Measurements from ENCODE around the gene GLYR1. TPM values are rescaled to one million over a fixed set of nuclear protein-coding genes. Genes with fewer than 3 reads are reported as not detected.

The GLYR1 gene
- total RNA-seq, 1 experiment from 2014 or later: 111 TPM

DNA sequence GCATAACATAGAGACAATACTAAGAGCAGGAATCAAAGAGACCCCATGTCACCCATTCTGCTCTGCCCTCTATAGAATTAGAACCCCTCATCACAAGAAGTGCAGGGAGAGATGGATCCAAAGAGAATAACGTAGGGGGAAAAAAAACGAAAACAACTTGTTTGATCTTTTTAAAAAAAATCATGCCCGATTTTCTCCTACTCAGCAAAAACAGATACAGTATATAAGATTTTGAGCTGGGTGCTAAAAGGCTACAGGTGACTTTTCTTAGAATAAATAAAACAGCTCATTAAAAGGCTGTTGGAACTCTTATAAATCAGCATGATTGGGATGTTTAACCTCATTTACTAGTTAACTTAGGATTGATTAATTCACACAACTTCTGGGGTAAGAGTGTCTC lies 17.6 kb upstream of the GLYR1 start:
- intact Hi-C loops (cut with micrococcal nuclease; ENCODE audit: unreplicated experiment) (no loop called here), in situ Hi-C loops (cut with HindIII; ENCODE audit: low pct_unique_long_range_greater_than_20kb, low sequenced_read_pairs) (loop anchor here (10.0 kb wide), 1 partner anchor 50 kb away; no protein-coding TSS in a partner anchor)
- Histone ChIP-seq H3K27ac (ENCODE audit: low read length) (no peak overlapping the region), H3K4me3 (ENCODE audit: low read depth in 2 of 2, low read length in 2 of 2) (no peak overlapping the region), H3K36me3 (ENCODE audit: control insufficient read depth, insufficient read depth, low read length) (peaks cover 13% of the 10 kb centered on the region; the same call in 1 of the 2 replicates), H3K4me1 (ENCODE audit: control insufficient read depth, insufficient read depth, low read length) (no peaks in the 10 kb centered on the region; the same call in 1 of the 2 replicates), H3K27me3 (ENCODE audit: control insufficient read depth, insufficient read depth, low read length) (no peaks in the 10 kb centered on the region), H3K9me3 (ENCODE audit: control insufficient read depth, insufficient read depth, low read depth, low read length) (no peaks in the 10 kb centered on the region)
- TF ChIP-seq SIN3A (IDR thresholded peaks at IDR 0.05; ENCODE audit: borderline replicate concordance, insufficient read depth, low read depth, low read length) (no peak), POLR2AphosphoS5 (IDR thresholded peaks at IDR 0.05; ENCODE audit: low read depth, low read length) (no peak)
- ATAC-seq: no peak
- POLR2A ChIA-PET: no interaction called here
- CTCF ChIA-PET: no interaction called here
- BruUV-seq (replicated peaks): no TSS peak
- no peak for DNase-seq (ENCODE audit: low read depth, low spot score)

DNA sequence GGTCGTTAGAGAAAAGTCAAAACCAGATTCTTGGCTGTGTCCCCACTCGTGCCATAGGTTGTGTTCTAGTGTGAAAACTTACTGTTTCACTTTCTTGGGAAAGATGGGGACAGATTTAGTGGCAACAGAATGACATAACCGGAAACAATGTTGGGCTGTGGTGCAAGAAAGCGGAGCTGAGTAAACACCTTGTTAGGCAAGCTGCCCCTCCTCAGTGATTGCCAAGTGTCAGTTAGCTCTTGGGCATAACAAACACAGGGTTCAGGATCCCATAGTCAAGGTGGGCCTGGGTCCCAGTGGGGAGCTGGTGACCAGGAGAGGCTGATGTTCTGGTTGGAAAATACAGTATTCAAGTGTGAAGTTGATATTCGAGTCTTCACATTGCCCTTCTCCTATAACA lies 15.6 kb upstream of the GLYR1 start:
- POLR2A ChIA-PET: no interaction called here
- CTCF ChIA-PET: no interaction called here
- no peak overlapping the region for H3K4me3 ChIP-seq (ENCODE audit: low read depth in 2 of 2, low read length in 2 of 2)
- no peak for DNase-seq (ENCODE audit: low read depth, low spot score)
- TF ChIP-seq, protein P1, sequence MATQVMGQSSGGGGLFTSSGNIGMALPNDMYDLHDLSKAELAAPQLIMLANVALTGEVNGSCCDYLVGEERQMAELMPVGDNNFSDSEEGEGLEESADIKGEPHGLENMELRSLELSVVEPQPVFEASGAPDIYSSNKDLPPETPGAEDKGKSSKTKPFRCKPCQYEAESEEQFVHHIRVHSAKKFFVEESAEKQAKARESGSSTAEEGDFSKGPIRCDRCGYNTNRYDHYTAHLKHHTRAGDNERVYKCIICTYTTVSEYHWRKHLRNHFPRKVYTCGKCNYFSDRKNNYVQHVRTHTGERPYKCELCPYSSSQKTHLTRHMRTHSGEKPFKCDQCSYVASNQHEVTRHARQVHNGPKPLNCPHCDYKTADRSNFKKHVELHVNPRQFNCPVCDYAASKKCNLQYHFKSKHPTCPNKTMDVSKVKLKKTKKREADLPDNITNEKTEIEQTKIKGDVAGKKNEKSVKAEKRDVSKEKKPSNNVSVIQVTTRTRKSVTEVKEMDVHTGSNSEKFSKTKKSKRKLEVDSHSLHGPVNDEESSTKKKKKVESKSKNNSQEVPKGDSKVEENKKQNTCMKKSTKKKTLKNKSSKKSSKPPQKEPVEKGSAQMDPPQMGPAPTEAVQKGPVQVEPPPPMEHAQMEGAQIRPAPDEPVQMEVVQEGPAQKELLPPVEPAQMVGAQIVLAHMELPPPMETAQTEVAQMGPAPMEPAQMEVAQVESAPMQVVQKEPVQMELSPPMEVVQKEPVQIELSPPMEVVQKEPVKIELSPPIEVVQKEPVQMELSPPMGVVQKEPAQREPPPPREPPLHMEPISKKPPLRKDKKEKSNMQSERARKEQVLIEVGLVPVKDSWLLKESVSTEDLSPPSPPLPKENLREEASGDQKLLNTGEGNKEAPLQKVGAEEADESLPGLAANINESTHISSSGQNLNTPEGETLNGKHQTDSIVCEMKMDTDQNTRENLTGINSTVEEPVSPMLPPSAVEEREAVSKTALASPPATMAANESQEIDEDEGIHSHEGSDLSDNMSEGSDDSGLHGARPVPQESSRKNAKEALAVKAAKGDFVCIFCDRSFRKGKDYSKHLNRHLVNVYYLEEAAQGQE (IDR thresholded peaks at IDR 0.05; ENCODE audit: insufficient read depth in 1 of 2, low read depth in 2 of 2, low read length in 1 of 2): no peak
- TF ChIP-seq, protein P2, sequence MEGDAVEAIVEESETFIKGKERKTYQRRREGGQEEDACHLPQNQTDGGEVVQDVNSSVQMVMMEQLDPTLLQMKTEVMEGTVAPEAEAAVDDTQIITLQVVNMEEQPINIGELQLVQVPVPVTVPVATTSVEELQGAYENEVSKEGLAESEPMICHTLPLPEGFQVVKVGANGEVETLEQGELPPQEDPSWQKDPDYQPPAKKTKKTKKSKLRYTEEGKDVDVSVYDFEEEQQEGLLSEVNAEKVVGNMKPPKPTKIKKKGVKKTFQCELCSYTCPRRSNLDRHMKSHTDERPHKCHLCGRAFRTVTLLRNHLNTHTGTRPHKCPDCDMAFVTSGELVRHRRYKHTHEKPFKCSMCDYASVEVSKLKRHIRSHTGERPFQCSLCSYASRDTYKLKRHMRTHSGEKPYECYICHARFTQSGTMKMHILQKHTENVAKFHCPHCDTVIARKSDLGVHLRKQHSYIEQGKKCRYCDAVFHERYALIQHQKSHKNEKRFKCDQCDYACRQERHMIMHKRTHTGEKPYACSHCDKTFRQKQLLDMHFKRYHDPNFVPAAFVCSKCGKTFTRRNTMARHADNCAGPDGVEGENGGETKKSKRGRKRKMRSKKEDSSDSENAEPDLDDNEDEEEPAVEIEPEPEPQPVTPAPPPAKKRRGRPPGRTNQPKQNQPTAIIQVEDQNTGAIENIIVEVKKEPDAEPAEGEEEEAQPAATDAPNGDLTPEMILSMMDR (IDR thresholded peaks at IDR 0.05): no peak
- no peak for TF ChIP-seq TCF7L2 (IDR thresholded peaks at IDR 0.05; ENCODE audit: low read depth, low read length)
- TF ChIP-seq POLR2AphosphoS5 (IDR thresholded peaks at IDR 0.05; ENCODE audit: low read depth, low read length): no peak
- no peak for TF ChIP-seq SIN3A (IDR thresholded peaks at IDR 0.05; ENCODE audit: borderline replicate concordance, insufficient read depth, low read depth, low read length)
- no TSS peak for BruUV-seq (replicated peaks)
- no peaks in the 10 kb centered on the region; the same call in 1 of the 2 replicates for H3K4me1 ChIP-seq (ENCODE audit: control insufficient read depth, insufficient read depth, low read length)
- ATAC-seq: no peak
- H3K27me3 ChIP-seq (ENCODE audit: control insufficient read depth, insufficient read depth, low read length): no peaks in the 10 kb centered on the region
- H3K9me3 ChIP-seq (ENCODE audit: control insufficient read depth, insufficient read depth, low read depth, low read length): no peaks in the 10 kb centered on the region
- in situ Hi-C loops (cut with HindIII; ENCODE audit: low pct_unique_long_range_greater_than_20kb, low sequenced_read_pairs) (loop anchor here (10.0 kb wide), 1 partner anchor 48 kb away; no protein-coding TSS in a partner anchor), intact Hi-C loops (cut with micrococcal nuclease; ENCODE audit: unreplicated experiment) (no loop called here)
- peaks cover 26% of the 10 kb centered on the region; the same call in 1 of the 2 replicates for H3K36me3 ChIP-seq (ENCODE audit: control insufficient read depth, insufficient read depth, low read length)
- H3K27ac ChIP-seq (ENCODE audit: low read length): no peak overlapping the region; the same call in 1 of the 2 replicates

DNA sequence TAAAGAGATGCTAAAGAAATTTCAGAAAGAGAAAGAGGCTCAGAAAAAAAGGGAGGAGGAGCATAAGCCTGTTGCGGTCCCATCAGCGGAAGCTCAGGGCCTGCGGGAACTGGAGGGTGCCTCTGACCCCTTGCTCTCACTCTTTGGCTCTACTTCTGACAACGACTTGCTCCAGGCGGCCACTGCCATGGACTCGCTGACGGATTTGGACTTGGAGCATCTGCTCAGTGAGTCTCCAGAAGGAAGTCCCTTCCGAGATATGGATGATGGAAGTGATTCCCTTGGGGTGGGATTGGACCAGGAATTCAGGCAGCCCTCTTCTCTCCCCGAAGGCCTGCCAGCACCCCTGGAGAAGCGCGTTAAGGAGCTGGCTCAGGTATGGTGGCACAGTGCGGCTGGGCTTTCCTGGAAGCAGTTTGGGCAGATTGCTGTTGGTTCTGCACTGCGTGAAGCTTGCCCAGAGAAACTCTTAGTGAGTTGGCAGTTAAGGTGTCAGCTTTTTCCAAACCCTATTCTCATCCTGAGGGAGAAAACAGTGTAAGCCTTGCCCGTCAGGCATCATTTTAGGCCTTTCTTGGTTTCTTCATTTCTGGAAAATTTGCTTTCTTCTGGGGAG lies 13.7 kb upstream of the GLYR1 start:
- in situ Hi-C loops (cut with HindIII; ENCODE audit: low pct_unique_long_range_greater_than_20kb, low sequenced_read_pairs): loop anchor here (10.0 kb wide), 1 partner anchor 46 kb away; no protein-coding TSS in a partner anchor
- CTCF ChIA-PET: no interaction called here

More for the DNA sequence above, 13.7 kb upstream of the GLYR1 start:
- BruUV-seq (replicated peaks): no TSS peak
- Histone ChIP-seq H3K36me3 (ENCODE audit: control insufficient read depth, insufficient read depth, low read length) (peaks cover 38% of the 10 kb centered on the region), H3K27ac (ENCODE audit: low read length) (no peak overlapping the region), H3K9me3 (ENCODE audit: control insufficient read depth, insufficient read depth, low read depth, low read length) (no peaks in the 10 kb centered on the region), H3K27me3 (ENCODE audit: control insufficient read depth, insufficient read depth, low read length) (no peaks in the 10 kb centered on the region), H3K4me3 (ENCODE audit: low read depth in 2 of 2, low read length in 2 of 2) (no peak overlapping the region), H3K4me1 (ENCODE audit: control insufficient read depth, insufficient read depth, low read length) (no peaks in the 10 kb centered on the region; the same call in 1 of the 2 replicates)
- no peak for DNase-seq (ENCODE audit: low read depth, low spot score)
- no peak for TF ChIP-seq POLR2AphosphoS5 (IDR thresholded peaks at IDR 0.05; ENCODE audit: low read depth, low read length)
- TF ChIP-seq, protein P1 (IDR thresholded peaks at IDR 0.05; ENCODE audit: insufficient read depth in 1 of 2, low read depth in 2 of 2, low read length in 1 of 2): no peak
- no peak for TF ChIP-seq TCF7L2 (IDR thresholded peaks at IDR 0.05; ENCODE audit: low read depth, low read length)
- TF ChIP-seq, protein P2 (IDR thresholded peaks at IDR 0.05): no peak
- no peak for TF ChIP-seq SIN3A (IDR thresholded peaks at IDR 0.05; ENCODE audit: borderline replicate concordance, insufficient read depth, low read depth, low read length)
- intact Hi-C loops (cut with micrococcal nuclease; ENCODE audit: unreplicated experiment): no loop called here
- POLR2A ChIA-PET: no interaction called here
- ATAC-seq: no peak
